Breast epithelium (tissue), 4 donors: ENCODE measurements around the gene YKT6. TPM values are rescaled to one million over a fixed set of nuclear protein-coding genes. Genes with fewer than 3 reads are reported as not detected.

ENCODE experiments used
- DNase-seq, 2 donors: peaks; one replicate each; pipeline ENCODE4 v3.0.0-alpha.2; 2019; ENCODE audit warnings: low spot score in 2 of 2
- H3K27ac ChIP-seq, 2 donors: fragments of 200-600 bp; sonication (generic) in 1 of 2; one replicate each; pipeline ENCODE4 v1.5.1; 2016 to 2019; ENCODE audit warnings: mild to moderate bottlenecking in 1 of 2
- H3K27me3 ChIP-seq, 2 donors: fragments of 200-600 bp; sonication (generic) in 1 of 2; one replicate each; pipeline versions ENCODE4 v1.5.1 to v1.6.0; 2017 to 2019; ENCODE audit warnings: control low read depth in 1 of 2, mild to moderate bottlenecking in 1 of 2
- H3K36me3 ChIP-seq: fragments of 200-600 bp; one replicate; pipeline ENCODE4 v1.5.1; 2019
- H3K4me1 ChIP-seq, 2 donors: fragments of 200-600 bp; sonication (generic); one replicate each; pipeline ENCODE4 v1.5.1; 2016 to 2019; ENCODE audit warnings: control low read depth in 1 of 2
- H3K4me3 ChIP-seq, 3 donors: fragments of 200-600 bp; sonication (generic); 1 replicate in 2 of 3; 2 replicates in 1 of 3; pipeline ENCODE4 v1.5.1; 2016 to 2019; ENCODE audit warnings: mild to moderate bottlenecking in 3 of 3, moderate library complexity in 2 of 3
- H3K9me3 ChIP-seq, 2 donors: fragments of 200-600 bp; sonication (generic) in 1 of 2; one replicate each; pipeline ENCODE4 v1.5.1; 2016 to 2019; ENCODE audit warnings: control low read depth in 1 of 2
- POLR2A ChIP-seq: fragments of 450-650 bp; IDR thresholded peaks from one replicate; pipeline ENCODE4 v1.6.1; 2016; ENCODE audit warnings: antibody characterized with exemption, mild to moderate bottlenecking, moderate library complexity
- POLR2AphosphoS5 ChIP-seq, 3 donors: sonication (generic); formaldehyde crosslinking; IDR thresholded peaks; one replicate each; pipeline ENCODE4 v1.6.1; 2017; ENCODE audit warnings: antibody characterized with exemption in 3 of 3
- intact Hi-C: fragments of 100-400 bp; cut with DNase I; formaldehyde crosslinking; loops from one replicate; pipeline ENCODE4 v1.15.1; 2023; ENCODE audit warnings: low total_unique reads
- total RNA-seq, 3 donors: library from RNA; depleted of rRNA; stranded (reverse); fragments of >200 nt; gene quantifications; one replicate each; pipeline ENCODE4 v1.1.0, GENCODE V29; 2016
- TF ChIP-seq, protein P1 (sequence below), 3 donors: fragments of 450-650 bp; IDR thresholded peaks; one replicate each; pipeline ENCODE4 v1.5.1; 2016 to 2017; ENCODE audit warnings: antibody characterized with exemption in 3 of 3, mild to moderate bottlenecking in 3 of 3, moderate library complexity in 3 of 3

The YKT6 gene
- total RNA-seq, 3 donors from 2014 or later: 40.2 to 57.0 (median 49.4) TPM

DNA sequence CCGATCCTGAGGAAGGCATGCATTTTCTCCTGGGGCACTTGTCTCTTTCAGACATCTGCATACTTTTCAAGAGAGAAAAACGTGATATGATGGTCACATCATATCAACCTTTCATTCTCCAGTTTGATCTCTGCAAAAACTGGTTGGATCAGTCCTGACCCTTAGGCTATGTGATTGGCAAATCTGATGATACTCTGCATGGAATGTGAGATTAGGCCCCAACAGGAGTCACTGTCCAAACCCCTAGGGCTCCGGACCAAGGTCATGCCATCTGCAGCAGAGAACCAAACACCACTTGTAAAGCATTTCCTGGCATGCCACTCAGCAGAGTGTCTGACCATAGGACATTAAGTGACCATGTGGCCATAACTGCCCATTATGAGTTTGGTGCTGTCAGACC lies 20.1 kb upstream of the YKT6 start:
- no peak overlapping the region for H3K4me3 ChIP-seq
- no peaks in the 10 kb centered on the region for H3K4me1 ChIP-seq
- H3K9me3 ChIP-seq: peaks cover 0 to 11% of the 10 kb centered on the region in 2 donors
- no peaks in the 10 kb centered on the region for H3K27me3 ChIP-seq
- no peak for TF ChIP-seq POLR2A
- no peak for TF ChIP-seq POLR2AphosphoS5 (IDR thresholded peaks at IDR 0.05)
- TF ChIP-seq, protein P1, sequence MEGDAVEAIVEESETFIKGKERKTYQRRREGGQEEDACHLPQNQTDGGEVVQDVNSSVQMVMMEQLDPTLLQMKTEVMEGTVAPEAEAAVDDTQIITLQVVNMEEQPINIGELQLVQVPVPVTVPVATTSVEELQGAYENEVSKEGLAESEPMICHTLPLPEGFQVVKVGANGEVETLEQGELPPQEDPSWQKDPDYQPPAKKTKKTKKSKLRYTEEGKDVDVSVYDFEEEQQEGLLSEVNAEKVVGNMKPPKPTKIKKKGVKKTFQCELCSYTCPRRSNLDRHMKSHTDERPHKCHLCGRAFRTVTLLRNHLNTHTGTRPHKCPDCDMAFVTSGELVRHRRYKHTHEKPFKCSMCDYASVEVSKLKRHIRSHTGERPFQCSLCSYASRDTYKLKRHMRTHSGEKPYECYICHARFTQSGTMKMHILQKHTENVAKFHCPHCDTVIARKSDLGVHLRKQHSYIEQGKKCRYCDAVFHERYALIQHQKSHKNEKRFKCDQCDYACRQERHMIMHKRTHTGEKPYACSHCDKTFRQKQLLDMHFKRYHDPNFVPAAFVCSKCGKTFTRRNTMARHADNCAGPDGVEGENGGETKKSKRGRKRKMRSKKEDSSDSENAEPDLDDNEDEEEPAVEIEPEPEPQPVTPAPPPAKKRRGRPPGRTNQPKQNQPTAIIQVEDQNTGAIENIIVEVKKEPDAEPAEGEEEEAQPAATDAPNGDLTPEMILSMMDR (IDR thresholded peaks at IDR 0.05): no peak
- no peak for DNase-seq
- intact Hi-C loops: no loop called here
- no peak overlapping the region for H3K27ac ChIP-seq
- H3K36me3 ChIP-seq: no peaks in the 10 kb centered on the region

DNA sequence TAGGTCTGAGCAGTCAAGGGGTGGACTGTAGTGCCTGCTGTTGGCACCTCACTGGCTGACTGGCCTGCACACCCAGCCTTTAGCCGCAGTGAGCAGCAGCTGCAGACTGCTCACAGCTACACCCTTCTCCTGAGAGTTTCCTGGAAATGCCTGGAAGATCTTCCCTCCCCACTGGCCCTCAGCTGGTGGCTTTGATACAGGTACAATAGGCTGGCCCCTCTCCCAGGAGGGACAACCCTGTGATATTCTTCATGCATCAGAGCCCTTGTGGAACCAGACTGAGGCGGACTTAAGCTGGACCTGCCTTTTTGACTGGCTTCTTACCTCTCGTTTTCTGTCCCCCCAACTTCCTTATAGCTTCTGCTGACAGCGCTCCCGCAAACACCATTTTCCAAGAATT lies 18.0 kb upstream of the YKT6 start:
- H3K9me3 ChIP-seq: peaks cover 0 to 11% of the 10 kb centered on the region in 2 donors
- no peak overlapping the region for H3K27ac ChIP-seq
- intact Hi-C loops: no loop called here
- TF ChIP-seq, protein P1 (IDR thresholded peaks at IDR 0.05): no peak
- TF ChIP-seq POLR2AphosphoS5 (IDR thresholded peaks at IDR 0.05) (no peak), POLR2A (no peak)
- no peaks in the 10 kb centered on the region for H3K27me3 ChIP-seq
- no peaks in the 10 kb centered on the region for H3K4me1 ChIP-seq
- no peaks in the 10 kb centered on the region for H3K36me3 ChIP-seq
- H3K4me3 ChIP-seq: no peak overlapping the region
- DNase-seq: no peak

DNA sequence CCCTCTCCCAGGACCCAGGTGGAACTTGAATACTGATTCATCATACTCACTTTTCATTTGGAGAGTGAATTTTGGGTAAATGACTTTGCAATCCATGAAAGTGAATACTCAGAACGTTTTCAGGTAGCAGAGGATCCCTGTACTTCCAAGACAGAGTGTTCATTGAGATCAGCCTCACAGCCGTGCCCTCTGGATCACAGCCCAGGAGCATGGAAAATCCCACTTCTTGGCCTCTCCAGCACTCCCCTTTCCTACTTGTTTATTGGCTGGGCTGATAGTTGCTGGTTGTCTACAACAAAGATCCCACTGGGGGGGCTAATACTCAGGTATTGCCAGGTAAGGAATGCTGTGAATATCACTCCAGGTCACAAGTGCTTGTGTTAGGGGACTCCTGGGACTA lies 17.4 kb upstream of the YKT6 start:
- intact Hi-C loops: no loop called here
- H3K4me1 ChIP-seq: no peaks in the 10 kb centered on the region
- no peaks in the 10 kb centered on the region for H3K27me3 ChIP-seq
- DNase-seq: no peak
- TF ChIP-seq, protein P1 (IDR thresholded peaks at IDR 0.05): no peak
- TF ChIP-seq POLR2A (no peak), POLR2AphosphoS5 (IDR thresholded peaks at IDR 0.05) (no peak)
- H3K36me3 ChIP-seq: no peaks in the 10 kb centered on the region
- no peak overlapping the region for H3K27ac ChIP-seq
- H3K9me3 ChIP-seq: peaks cover 0 to 11% of the 10 kb centered on the region in 2 donors
- H3K4me3 ChIP-seq: no peak overlapping the region

DNA sequence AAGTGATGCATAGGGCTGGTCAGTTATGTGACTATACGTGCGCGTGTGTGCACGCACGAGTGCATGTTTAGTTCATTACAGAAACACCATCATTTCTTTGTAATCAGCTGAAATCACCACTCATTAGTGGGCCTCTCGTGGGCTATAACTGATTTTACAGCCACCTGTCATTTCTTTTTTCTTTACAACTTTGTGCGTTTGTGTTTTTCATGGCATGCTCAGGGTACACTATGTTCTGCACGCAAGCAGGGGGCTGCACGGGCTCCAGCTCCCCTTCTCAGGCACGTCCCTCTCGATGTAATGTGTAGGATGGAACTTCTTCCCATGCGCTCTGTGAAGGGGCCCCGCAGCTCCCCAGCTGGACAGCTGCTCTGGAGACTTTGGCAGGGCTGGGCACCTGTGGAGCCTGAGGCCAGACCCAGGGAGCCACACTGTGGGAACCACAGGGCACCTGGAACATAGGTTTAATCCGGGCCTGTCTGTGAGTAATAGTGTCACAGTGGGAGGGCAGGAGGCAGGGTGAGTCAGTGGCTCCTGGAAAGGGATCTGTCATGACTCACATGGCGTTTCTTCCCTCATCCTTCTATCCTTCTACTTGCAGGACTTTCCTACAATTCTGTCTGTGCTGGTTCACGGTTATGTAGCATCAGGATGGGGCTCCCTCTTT lies 16.4 kb upstream of the YKT6 start:
- no peaks in the 10 kb centered on the region for H3K4me1 ChIP-seq
- no peaks in the 10 kb centered on the region for H3K27me3 ChIP-seq
- TF ChIP-seq, protein P1 (IDR thresholded peaks at IDR 0.05): no peak
- TF ChIP-seq POLR2A (no peak), POLR2AphosphoS5 (IDR thresholded peaks at IDR 0.05) (no peak)
- peaks cover 0 to 11% of the 10 kb centered on the region in 2 donors for H3K9me3 ChIP-seq
- no peaks in the 10 kb centered on the region for H3K36me3 ChIP-seq
- H3K27ac ChIP-seq: no peak overlapping the region
- DNase-seq: no peak
- intact Hi-C loops: no loop called here
- no peak overlapping the region for H3K4me3 ChIP-seq

DNA sequence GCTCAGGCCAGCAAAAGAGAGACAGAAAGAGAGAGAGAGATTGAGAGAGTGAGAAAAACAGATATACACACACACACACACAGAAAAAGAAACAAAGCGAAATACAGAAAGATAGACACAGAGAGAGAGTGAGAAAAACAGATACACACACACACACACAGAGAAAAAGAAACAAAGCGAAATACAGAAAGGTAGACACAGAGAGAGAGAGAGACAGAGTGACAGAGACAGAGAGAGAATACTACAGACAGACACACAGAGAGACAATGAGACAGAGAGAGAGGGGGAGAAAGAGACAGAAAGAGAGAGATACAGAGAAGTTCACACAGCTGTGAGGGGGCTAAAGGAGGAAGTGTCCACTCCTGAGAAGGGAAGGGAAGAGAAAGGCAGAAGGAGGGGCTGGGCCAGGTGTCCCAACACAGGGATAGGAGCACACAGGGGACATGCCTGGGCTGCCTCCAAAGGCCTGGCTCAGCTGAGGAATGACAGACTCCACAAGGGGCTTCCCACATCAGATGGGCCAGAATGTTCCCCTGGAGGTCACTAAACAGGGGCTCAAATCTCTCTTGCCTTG lies 15.8 kb upstream of the YKT6 start:
- H3K4me3 ChIP-seq: no peak overlapping the region
- H3K36me3 ChIP-seq: no peaks in the 10 kb centered on the region
- peaks cover 0 to 11% of the 10 kb centered on the region in 2 donors for H3K9me3 ChIP-seq
- TF ChIP-seq, protein P1 (IDR thresholded peaks at IDR 0.05): no peak
- TF ChIP-seq POLR2A (no peak), POLR2AphosphoS5 (IDR thresholded peaks at IDR 0.05) (no peak)
- H3K27me3 ChIP-seq: no peaks in the 10 kb centered on the region
- DNase-seq: no peak
- H3K27ac ChIP-seq: no peak overlapping the region
- intact Hi-C loops: no loop called here
- H3K4me1 ChIP-seq: no peaks in the 10 kb centered on the region
